ENCODE results near the gene SPTLC3. TPM values are rescaled to one million over a fixed set of nuclear protein-coding genes. Genes with fewer than 3 reads are reported as not detected.

Gene SPTLC3
- total and polyA plus RNA-seq, 2 of the 13 experiments (the other 11 are each of a cell fraction or from before 2014, with no cell fraction given): 20.5 to 95.6 TPM

DNA sequence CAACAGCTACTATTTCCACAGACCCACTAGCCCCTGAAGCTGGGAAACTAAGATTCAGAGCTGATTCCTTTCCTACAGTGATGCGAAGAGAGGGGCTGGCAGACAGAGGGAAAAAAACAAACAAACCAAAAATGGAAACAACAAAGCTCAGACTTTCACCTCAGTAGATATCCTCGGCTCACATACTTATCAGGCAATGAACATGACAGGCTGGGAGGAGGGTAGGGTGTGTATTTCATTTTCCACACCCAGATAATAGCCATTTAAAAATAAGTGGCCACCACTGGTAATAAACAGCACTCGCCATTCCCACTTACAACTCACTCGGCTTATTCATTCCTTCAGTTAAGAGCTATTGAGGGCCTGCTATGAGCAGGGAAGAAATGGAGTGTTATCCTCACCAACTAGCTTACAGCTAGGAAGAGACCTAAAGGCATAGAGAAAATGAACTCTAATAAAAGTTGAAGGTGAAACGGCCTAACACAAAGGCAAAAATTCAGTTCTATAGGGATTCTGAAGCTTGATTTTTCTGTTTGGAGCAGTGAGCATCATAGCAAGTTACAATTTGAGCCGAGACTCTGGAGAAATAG lies 32.0 kb upstream of the SPTLC3 start (continued):
- TF ChIP-seq, protein P1, sequence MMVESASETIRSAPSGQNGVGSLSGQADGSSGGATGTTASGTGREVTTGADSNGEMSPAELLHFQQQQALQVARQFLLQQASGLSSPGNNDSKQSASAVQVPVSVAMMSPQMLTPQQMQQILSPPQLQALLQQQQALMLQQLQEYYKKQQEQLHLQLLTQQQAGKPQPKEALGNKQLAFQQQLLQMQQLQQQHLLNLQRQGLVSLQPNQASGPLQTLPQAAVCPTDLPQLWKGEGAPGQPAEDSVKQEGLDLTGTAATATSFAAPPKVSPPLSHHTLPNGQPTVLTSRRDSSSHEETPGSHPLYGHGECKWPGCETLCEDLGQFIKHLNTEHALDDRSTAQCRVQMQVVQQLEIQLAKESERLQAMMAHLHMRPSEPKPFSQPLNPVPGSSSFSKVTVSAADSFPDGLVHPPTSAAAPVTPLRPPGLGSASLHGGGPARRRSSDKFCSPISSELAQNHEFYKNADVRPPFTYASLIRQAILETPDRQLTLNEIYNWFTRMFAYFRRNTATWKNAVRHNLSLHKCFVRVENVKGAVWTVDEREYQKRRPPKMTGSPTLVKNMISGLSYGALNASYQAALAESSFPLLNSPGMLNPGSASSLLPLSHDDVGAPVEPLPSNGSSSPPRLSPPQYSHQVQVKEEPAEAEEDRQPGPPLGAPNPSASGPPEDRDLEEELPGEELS (CRISPR knock-in tag; IDR thresholded peaks at IDR 0.05): peak; percentile 86
- TF ChIP-seq TBP (CRISPR knock-in tag; IDR thresholded peaks at IDR 0.05) (no peak), TSC22D2 (CRISPR knock-in tag; IDR thresholded peaks at IDR 0.05; ENCODE audit: borderline replicate concordance) (peak; percentile 29; the same call in 1 of the 2 replicates), IRF2 (CRISPR knock-in tag; IDR thresholded peaks at IDR 0.05) (peak; percentile 62; the same call in 1 of the 2 replicates), HOXA3 (CRISPR knock-in tag; IDR thresholded peaks at IDR 0.05) (peak; percentile 30; the same call in 1 of the 2 replicates), SNAPC2 (CRISPR knock-in tag; IDR thresholded peaks at IDR 0.05) (no peak), RXRB (CRISPR knock-in tag; IDR thresholded peaks at IDR 0.05; ENCODE audit: borderline replicate concordance) (peak; percentile 60; the same call in 1 of the 2 replicates), YEATS2 (CRISPR knock-in tag; IDR thresholded peaks at IDR 0.05; ENCODE audit: borderline replicate concordance) (no peak), SAP130 (CRISPR knock-in tag; IDR thresholded peaks at IDR 0.05; ENCODE audit: low read depth) (peak; percentile 23; the same call in 1 of the 2 replicates), NCOA2 (CRISPR knock-in tag; IDR thresholded peaks at IDR 0.05) (peak; percentile 70), SMAD1 (CRISPR knock-in tag; IDR thresholded peaks at IDR 0.05; ENCODE audit: borderline replicate concordance, low read depth) (no peak), NFYC (CRISPR knock-in tag; IDR thresholded peaks at IDR 0.05) (0 out of 2 replicates have a peak, but pooled peaks have one; percentile 21), ZBTB7B (CRISPR knock-in tag; IDR thresholded peaks at IDR 0.05) (peak; percentile 65; the same call in 1 of the 2 replicates), FOXA3 (CRISPR knock-in tag; IDR thresholded peaks at IDR 0.05) (peak; percentile 54), MXI1 (IDR thresholded peaks at IDR 0.05; ENCODE audit: borderline replicate concordance, low read depth, low read length) (no peak), ZNF772 (CRISPR knock-in tag; IDR thresholded peaks at IDR 0.05) (0 out of 2 replicates have a peak, but pooled peaks have one; percentile 36), HMG20B (CRISPR knock-in tag; conservative IDR thresholded peaks at IDR 0.05) (no peak), CBFB (CRISPR knock-in tag; IDR thresholded peaks at IDR 0.05) (0 out of 2 replicates have a peak, but pooled peaks have one; percentile 27), KLF6 (CRISPR knock-in tag; IDR thresholded peaks at IDR 0.05) (0 out of 2 replicates have a peak, but pooled peaks have one; percentile 26), YEATS4 (CRISPR knock-in tag; IDR thresholded peaks at IDR 0.05; ENCODE audit: borderline replicate concordance) (peak; percentile 4; the same call in 1 of the 2 replicates), IKZF1 (IDR thresholded peaks at IDR 0.05) (no peak), ZNF674 (CRISPR knock-in tag; IDR thresholded peaks at IDR 0.05; ENCODE audit: low read depth) (no peak)
- TF ChIP-seq, protein P2, sequence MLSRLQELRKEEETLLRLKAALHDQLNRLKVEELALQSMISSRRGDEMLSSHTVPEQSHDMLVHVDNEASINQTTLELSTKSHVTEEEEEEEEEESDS (CRISPR knock-in tag; IDR thresholded peaks at IDR 0.05; ENCODE audit: borderline replicate concordance): no peak
- TF ChIP-seq, protein P3, sequence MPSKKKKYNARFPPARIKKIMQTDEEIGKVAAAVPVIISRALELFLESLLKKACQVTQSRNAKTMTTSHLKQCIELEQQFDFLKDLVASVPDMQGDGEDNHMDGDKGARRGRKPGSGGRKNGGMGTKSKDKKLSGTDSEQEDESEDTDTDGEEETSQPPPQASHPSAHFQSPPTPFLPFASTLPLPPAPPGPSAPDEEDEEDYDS (CRISPR knock-in tag; IDR thresholded peaks at IDR 0.05): peak; percentile 31
- TF ChIP-seq, protein P4, sequence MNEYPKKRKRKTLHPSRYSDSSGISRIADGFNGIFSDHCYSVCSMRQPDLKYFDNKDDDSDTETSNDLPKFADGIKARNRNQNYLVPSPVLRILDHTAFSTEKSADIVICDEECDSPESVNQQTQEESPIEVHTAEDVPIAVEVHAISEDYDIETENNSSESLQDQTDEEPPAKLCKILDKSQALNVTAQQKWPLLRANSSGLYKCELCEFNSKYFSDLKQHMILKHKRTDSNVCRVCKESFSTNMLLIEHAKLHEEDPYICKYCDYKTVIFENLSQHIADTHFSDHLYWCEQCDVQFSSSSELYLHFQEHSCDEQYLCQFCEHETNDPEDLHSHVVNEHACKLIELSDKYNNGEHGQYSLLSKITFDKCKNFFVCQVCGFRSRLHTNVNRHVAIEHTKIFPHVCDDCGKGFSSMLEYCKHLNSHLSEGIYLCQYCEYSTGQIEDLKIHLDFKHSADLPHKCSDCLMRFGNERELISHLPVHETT (CRISPR knock-in tag; conservative IDR thresholded peaks at IDR 0.05): no peak
- TF ChIP-seq, protein P5, sequence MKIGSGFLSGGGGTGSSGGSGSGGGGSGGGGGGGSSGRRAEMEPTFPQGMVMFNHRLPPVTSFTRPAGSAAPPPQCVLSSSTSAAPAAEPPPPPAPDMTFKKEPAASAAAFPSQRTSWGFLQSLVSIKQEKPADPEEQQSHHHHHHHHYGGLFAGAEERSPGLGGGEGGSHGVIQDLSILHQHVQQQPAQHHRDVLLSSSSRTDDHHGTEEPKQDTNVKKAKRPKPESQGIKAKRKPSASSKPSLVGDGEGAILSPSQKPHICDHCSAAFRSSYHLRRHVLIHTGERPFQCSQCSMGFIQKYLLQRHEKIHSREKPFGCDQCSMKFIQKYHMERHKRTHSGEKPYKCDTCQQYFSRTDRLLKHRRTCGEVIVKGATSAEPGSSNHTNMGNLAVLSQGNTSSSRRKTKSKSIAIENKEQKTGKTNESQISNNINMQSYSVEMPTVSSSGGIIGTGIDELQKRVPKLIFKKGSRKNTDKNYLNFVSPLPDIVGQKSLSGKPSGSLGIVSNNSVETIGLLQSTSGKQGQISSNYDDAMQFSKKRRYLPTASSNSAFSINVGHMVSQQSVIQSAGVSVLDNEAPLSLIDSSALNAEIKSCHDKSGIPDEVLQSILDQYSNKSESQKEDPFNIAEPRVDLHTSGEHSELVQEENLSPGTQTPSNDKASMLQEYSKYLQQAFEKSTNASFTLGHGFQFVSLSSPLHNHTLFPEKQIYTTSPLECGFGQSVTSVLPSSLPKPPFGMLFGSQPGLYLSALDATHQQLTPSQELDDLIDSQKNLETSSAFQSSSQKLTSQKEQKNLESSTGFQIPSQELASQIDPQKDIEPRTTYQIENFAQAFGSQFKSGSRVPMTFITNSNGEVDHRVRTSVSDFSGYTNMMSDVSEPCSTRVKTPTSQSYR (CRISPR knock-in tag; IDR thresholded peaks at IDR 0.05; ENCODE audit: borderline replicate concordance): 0 out of 2 replicates have a peak, but pooled peaks have one; percentile 24
